ENCODE results near the gene TSC1. TPM values are rescaled to one million over a fixed set of nuclear protein-coding genes. Genes with fewer than 3 reads are reported as not detected.
"Not testable (repeated sequence)": the region's sequence is repeated elsewhere in the genome, so short reads cannot be mapped to it uniquely, and the experiment has no call there.

The TSC1 gene
- 100 to 1,000 TPM in 1 of 4 donors, 10 to 100 TPM in 3; 36.4 to 155 (median 46.6) TPM for total RNA-seq

DNA sequence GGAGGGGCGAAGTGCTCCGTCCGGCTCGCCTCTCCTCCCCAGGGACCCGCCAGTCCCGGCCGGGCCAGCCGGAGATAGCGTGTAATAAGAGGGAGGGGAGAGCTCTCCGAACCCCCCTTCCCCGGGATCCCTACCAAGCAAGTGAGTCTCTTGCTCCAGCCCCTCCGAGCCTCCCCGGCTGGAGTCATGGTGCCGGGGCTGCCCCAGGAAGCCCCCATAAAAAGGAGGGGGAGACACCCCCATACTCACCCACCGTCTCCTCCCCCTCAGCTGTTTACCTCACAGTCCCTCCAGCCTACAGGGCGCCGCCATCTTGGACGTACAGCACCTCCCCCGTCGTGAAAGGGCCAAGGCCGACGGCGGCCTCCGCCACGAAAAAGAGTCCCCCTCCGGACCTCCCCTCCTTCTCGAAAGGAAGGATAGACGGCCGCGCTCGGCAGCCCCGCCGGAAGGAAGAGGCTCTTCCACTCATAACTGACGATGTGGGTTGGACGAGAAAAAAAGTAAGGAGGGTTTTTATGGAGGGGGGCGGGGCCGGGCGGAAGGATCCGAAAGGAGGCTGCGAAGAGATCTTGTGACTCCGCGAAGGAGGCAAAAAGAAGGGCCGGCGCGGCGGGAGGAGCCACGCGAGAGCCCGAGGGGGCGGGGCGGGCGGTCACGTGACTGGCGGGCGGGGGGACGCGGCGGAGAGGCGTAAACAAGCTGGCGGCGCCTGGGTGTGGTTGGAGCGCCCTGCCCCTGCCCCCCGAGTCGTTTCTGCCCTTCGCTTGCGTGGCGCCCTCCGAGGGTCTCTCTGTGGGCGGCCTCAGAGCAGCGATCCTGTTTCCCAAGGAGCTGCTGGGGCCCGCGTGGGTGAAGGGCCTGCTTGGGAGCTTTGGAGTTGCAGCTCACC is at the start of gene TSC1:
TSS of gene TSC1 (minus strand) at position 323 of the 892 bp plus-strand sequence. CDS start 15,744 bp downstream, outside the sequence.
- Histone ChIP-seq H3K4me3 (peak within 1 kb of the TSS; percentile 100), H3K9me3 (no peaks in the 10 kb centered on the region), H3K27ac (peak within 1 kb of the TSS; percentile 98), H3K27me3 (no peaks in the 10 kb centered on the region), H3K4me1 (peaks cover 33% of the 10 kb centered on the region), H3K36me3 (no peaks in the 10 kb centered on the region)
- WGBS: 0% methylated on average over 40 of the region's 72 CpGs
- TF ChIP-seq POLR2A (IDR thresholded peaks at IDR 0.05) (peak in 1 of 2 donors; percentile 28), POLR2AphosphoS5 (IDR thresholded peaks at IDR 0.05) (peak in 2 of 3 donors; percentile 81 to 91), EP300 (IDR thresholded peaks at IDR 0.05) (no peak)
- peak; percentile 98 to 99 for DNase-seq (ENCODE audit: low spot score in 2 of 2)

DNA sequence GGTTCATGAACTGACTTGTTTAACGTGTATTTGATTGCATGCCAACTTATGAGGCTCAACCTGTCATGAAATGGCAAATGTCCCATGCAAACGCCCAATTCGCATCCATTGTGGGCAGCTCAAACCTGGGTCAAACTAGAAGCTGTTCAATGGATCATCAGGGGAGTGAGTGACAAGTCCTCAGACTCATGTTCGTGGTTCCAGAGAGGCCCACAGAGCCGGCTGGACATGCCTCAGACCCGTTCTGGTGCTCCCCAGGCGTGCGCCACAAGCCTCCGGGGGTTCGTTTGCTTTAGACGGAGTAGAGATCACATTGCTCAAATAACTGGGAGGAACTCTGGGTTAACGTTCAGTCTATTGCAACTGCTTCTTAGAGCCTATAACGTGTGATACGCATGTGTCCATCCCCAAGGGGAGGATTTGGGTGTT is 49.1 kb upstream of the TSC1 start:
- Histone ChIP-seq H3K27ac (peak overlapping the region; percentile 75), H3K36me3 (no peaks in the 10 kb centered on the region), H3K27me3 (peaks cover 32% of the 10 kb centered on the region), H3K4me3 (no peak overlapping the region), H3K4me1 (peaks cover 23% of the 10 kb centered on the region), H3K9me3 (no peaks in the 10 kb centered on the region)
- DNase-seq (ENCODE audit: low spot score in 2 of 2): no peak
- TF ChIP-seq EP300 (IDR thresholded peaks at IDR 0.05) (no peak), POLR2A (IDR thresholded peaks at IDR 0.05) (no peak), POLR2AphosphoS5 (IDR thresholded peaks at IDR 0.05) (no peak)
- TF ChIP-seq, protein P1, sequence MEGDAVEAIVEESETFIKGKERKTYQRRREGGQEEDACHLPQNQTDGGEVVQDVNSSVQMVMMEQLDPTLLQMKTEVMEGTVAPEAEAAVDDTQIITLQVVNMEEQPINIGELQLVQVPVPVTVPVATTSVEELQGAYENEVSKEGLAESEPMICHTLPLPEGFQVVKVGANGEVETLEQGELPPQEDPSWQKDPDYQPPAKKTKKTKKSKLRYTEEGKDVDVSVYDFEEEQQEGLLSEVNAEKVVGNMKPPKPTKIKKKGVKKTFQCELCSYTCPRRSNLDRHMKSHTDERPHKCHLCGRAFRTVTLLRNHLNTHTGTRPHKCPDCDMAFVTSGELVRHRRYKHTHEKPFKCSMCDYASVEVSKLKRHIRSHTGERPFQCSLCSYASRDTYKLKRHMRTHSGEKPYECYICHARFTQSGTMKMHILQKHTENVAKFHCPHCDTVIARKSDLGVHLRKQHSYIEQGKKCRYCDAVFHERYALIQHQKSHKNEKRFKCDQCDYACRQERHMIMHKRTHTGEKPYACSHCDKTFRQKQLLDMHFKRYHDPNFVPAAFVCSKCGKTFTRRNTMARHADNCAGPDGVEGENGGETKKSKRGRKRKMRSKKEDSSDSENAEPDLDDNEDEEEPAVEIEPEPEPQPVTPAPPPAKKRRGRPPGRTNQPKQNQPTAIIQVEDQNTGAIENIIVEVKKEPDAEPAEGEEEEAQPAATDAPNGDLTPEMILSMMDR (IDR thresholded peaks at IDR 0.05): no peak
- WGBS: 57% methylated on average over 14 of the region's 14 CpGs

DNA sequence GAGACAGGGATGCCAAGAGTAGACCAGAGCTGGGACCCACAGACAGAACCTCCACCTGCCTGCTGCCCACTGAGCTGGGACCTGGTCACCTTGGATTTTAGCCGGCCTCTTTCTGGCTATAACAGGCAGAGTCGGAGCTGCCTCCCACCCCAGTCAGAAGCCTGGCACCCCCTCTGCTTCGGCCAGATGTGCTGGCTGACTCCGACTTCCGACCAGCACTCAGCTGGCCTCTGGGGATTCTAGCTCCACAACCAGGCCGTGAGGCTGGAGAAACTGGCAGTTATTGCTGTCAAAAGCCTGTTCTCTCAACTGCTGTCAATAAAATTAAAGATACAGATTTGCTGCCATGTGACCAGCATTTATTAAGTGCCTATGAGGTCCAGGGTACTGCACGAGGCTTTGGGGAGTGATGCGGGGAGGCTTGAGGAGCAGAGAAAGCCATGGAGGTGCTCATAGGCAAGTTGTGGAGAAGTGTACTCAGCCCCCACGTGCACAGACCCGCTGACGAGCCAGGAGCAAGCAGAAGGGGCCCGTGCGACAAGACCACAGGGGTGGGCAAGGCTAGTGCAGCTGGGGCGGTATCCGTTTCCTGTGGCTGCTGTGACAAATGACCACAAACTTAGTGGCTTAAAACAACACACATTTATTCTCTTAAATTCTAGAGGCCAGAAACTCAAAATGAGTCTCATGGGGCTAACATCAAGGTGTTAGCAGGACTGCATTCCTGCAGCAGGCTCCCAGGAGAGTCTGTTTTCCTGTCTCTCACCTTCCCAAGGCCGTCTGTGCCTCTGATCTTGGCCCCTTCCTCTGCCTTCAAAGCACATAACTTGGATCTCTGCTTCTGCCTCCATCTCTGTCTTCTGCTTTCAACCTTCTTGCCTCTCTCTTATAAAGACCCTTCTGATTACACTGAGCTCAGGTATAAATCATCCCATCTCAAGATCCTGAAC is 47.2 kb upstream of the TSC1 start:
- Histone ChIP-seq H3K27me3 (peaks cover 32% of the 10 kb centered on the region), H3K27ac (no peak overlapping the region), H3K36me3 (no peaks in the 10 kb centered on the region), H3K4me3 (no peak overlapping the region), H3K9me3 (no peaks in the 10 kb centered on the region), H3K4me1 (peaks cover 26% of the 10 kb centered on the region)
- DNase-seq (ENCODE audit: low spot score in 2 of 2): no peak
- WGBS: 53% methylated on average over 14 of the region's 16 CpGs
- TF ChIP-seq, protein P1 (IDR thresholded peaks at IDR 0.05): no peak
- no peak for TF ChIP-seq POLR2AphosphoS5 (IDR thresholded peaks at IDR 0.05)
- no peak for TF ChIP-seq EP300 (IDR thresholded peaks at IDR 0.05)
- no peak for TF ChIP-seq POLR2A (IDR thresholded peaks at IDR 0.05)

DNA sequence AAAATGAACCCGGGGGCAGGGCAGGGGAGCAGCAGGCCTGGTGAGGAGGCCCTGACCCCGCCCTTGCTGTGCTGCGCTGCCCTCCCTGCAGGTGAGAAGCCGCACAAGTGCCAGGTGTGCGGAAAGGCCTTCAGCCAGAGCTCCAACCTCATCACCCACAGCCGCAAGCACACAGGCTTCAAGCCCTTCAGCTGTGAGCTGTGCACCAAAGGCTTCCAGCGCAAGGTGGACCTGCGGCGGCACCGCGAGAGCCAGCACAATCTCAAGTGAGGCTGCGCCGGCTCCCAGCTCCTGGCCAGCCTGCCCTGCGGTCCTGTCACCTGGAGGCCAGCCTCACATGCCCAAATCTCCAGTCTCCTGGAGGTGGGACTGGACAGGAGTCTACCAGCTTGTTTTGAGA is 46.4 kb upstream of the TSC1 start:
- peaks cover 28% of the 10 kb centered on the region for H3K27me3 ChIP-seq
- DNase-seq (ENCODE audit: low spot score in 2 of 2): no peak

DNA sequence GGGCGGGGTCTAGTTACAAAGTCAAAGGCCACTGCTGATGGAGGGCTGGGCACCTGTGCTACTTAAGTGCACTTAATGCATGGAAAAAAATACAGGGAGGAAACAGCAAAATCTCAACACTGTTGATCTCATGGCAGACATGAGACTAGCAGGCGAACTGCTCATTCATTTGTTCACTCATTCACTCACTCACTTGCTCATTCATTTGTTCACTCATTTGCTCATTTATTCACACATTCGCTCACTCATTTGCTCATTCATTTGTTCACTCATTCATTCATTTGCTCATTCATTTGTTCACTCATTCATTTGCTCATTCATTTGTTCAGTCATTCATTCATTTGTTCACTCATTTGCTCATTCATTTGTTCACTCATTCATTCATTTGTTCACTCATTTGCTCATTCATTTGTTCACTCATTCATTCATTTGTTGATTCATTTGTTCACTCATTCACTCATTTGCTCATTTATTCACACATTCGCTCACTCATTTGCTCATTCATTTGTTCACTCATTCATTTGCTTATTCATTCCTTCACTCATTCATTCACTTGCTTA is 45.7 kb upstream of the TSC1 start:
- not testable (repeated sequence) for H3K27ac ChIP-seq; H3K4me3 ChIP-seq; DNase-seq (ENCODE audit: low spot score in 2 of 2); H3K9me3 ChIP-seq; H3K36me3 ChIP-seq
- Histone ChIP-seq H3K27me3 (peaks cover 32% of the 10 kb centered on the region), H3K4me1 (peaks cover 29% of the 10 kb centered on the region)
- WGBS: 77% methylated on average over 4 of the region's 4 CpGs

More for the DNA sequence above, 46.4 kb upstream of the TSC1 start:
- Histone ChIP-seq H3K9me3 (no peaks in the 10 kb centered on the region), H3K36me3 (no peaks in the 10 kb centered on the region), H3K27ac (no peak overlapping the region), H3K4me1 (peaks cover 31% of the 10 kb centered on the region), H3K4me3 (no peak overlapping the region)
- TF ChIP-seq, protein P1 (IDR thresholded peaks at IDR 0.05): no peak
- no peak for TF ChIP-seq POLR2A (IDR thresholded peaks at IDR 0.05)
- no peak for TF ChIP-seq EP300 (IDR thresholded peaks at IDR 0.05)
- TF ChIP-seq POLR2AphosphoS5 (IDR thresholded peaks at IDR 0.05): no peak
- 80% methylated on average over 2 of the region's 14 CpGs for WGBS

Data from suprapubic skin (tissue), 4 donors.